HepG2 (cell line): ENCODE data around the gene RPS6KB2. TPM values are rescaled to one million over a fixed set of nuclear protein-coding genes. Genes with fewer than 3 reads are reported as not detected.

ENCODE experiments used
- AGO1 ChIP-seq: fragments of 200-400 bp; formaldehyde crosslinking; IDR thresholded peaks from 2 replicates; pipeline ENCODE4 v1.6.1; 2017; ENCODE audit warnings: mild to moderate bottlenecking, low read depth, low read length, moderate library complexity; ENCODE audit not compliant: poor library complexity, severe bottlenecking
- ATAD3A ChIP-seq: sonication (generic); formaldehyde crosslinking; IDR thresholded peaks from 2 replicates; pipeline ENCODE4 v1.4.0; 2020; ENCODE audit warnings: missing genetic modification reagents
- KAT8 ChIP-seq: IDR thresholded peaks from 2 replicates; pipeline ENCODE4 v1.6.1; 2016; ENCODE audit warnings: missing genetic modification reagents, missing compliant biosample characterization
- MIER2 ChIP-seq: IDR thresholded peaks from 2 replicates; pipeline ENCODE4 v1.6.1; 2016; ENCODE audit warnings: missing biosample characterization, missing genetic modification reagents
- SMAD9 ChIP-seq: sonication (generic); formaldehyde crosslinking; IDR thresholded peaks from 2 replicates; pipeline ENCODE4 v1.5.1; 2020; ENCODE audit warnings: mild to moderate bottlenecking, missing genetic modification reagents
- TRIM24 ChIP-seq: sonication (generic); formaldehyde crosslinking; IDR thresholded peaks from 2 replicates; pipeline ENCODE4 v1.8.0; 2022; ENCODE audit warnings: mild to moderate bottlenecking, missing genetic modification reagents
- ZNF382 ChIP-seq: sonication (generic); formaldehyde crosslinking; IDR thresholded peaks from 2 replicates; pipeline ENCODE4 v1.5.0; 2020; ENCODE audit warnings: missing genetic modification reagents, mild to moderate bottlenecking, borderline replicate concordance
- ZNF451 ChIP-seq: sonication (generic); formaldehyde crosslinking; IDR thresholded peaks from 2 replicates; pipeline ENCODE4 v1.5.0; 2020; ENCODE audit warnings: mild to moderate bottlenecking, missing genetic modification reagents
- ZNF558 ChIP-seq: sonication (generic); formaldehyde crosslinking; IDR thresholded peaks from 2 replicates; pipeline ENCODE4 v1.9.0; 2022; ENCODE audit warnings: mild to moderate bottlenecking, missing genetic modification reagents, borderline replicate concordance
- ZNF678 ChIP-seq: sonication (generic); formaldehyde crosslinking; IDR thresholded peaks from 2 replicates; pipeline ENCODE4 v1.4.0; 2020; ENCODE audit warnings: mild to moderate bottlenecking, missing genetic modification reagents
- ZNF850 ChIP-seq: sonication (generic); formaldehyde crosslinking; conservative IDR thresholded peaks from 2 replicates; pipeline ENCODE4 v1.9.0; 2021; ENCODE audit warnings: mild to moderate bottlenecking, missing genetic modification reagents
- ZSCAN20 ChIP-seq: sonication (generic); formaldehyde crosslinking; IDR thresholded peaks from 2 replicates; pipeline ENCODE4 v1.4.0; 2020; ENCODE audit warnings: missing genetic modification reagents, mild to moderate bottlenecking, borderline replicate concordance
- polyA plus RNA-seq, 8 experiments: library from polyadenylated mRNA; depleted of rRNA in 3 of 8; stranded (reverse) in 7 of 8; unstranded in 1 of 8; fragments of >200 nt; fragmentation: Illumina TruSeq in 4 of 8; extraction: Trizol in 4 of 8; gene quantifications; 2 replicates each; pipeline versions ENCODE4 v1.2.1 to v1.2.3, GENCODE V29; 2011 to 2016; ENCODE audit warnings: low read depth in 4 of 8, missing spikeins in 1 of 8, mixed read lengths in 1 of 8; ENCODE audit not compliant: insufficient read depth in 1 of 8
- total RNA-seq, 5 experiments: library from RNA; depleted of rRNA; stranded (reverse); fragments of >200 nt; fragmentation: Illumina TruSeq; extraction: Trizol; gene quantifications; 2 replicates each; pipeline ENCODE4 v1.2.3, GENCODE V29; 2016; ENCODE audit warnings: low read depth in 1 of 5
- TF ChIP-seq, protein P1 (sequence below): sonication (generic); formaldehyde crosslinking; IDR thresholded peaks from 2 replicates; pipeline ENCODE4 v1.4.0; 2020; ENCODE audit warnings: low read depth, mild to moderate bottlenecking, missing genetic modification reagents
- TF ChIP-seq, protein P2 (sequence below): sonication (generic); formaldehyde crosslinking; IDR thresholded peaks from 2 replicates; pipeline ENCODE4 v1.8.0; 2022; ENCODE audit warnings: mild to moderate bottlenecking, missing genetic modification reagents, moderate library complexity
- TF ChIP-seq, protein P3 (sequence below): sonication (generic); formaldehyde crosslinking; IDR thresholded peaks from 2 replicates; pipeline ENCODE4 v1.5.1; 2020; ENCODE audit warnings: mild to moderate bottlenecking, missing genetic modification reagents
- TF ChIP-seq, protein P4 (sequence below): IDR thresholded peaks from 2 replicates; pipeline ENCODE4 v1.4.0; 2020; ENCODE audit warnings: mild to moderate bottlenecking, missing genetic modification reagents
- TF ChIP-seq, protein P5 (sequence below): sonication (generic); formaldehyde crosslinking; IDR thresholded peaks from 2 replicates; pipeline ENCODE4 v1.4.0; 2020; ENCODE audit warnings: missing genetic modification reagents, borderline replicate concordance

The RPS6KB2 gene
- total and polyA plus RNA-seq, 2 of the 13 experiments (the other 11 are each of a cell fraction or from before 2014, with no cell fraction given), result 52.9 to 54.8 TPM

DNA sequence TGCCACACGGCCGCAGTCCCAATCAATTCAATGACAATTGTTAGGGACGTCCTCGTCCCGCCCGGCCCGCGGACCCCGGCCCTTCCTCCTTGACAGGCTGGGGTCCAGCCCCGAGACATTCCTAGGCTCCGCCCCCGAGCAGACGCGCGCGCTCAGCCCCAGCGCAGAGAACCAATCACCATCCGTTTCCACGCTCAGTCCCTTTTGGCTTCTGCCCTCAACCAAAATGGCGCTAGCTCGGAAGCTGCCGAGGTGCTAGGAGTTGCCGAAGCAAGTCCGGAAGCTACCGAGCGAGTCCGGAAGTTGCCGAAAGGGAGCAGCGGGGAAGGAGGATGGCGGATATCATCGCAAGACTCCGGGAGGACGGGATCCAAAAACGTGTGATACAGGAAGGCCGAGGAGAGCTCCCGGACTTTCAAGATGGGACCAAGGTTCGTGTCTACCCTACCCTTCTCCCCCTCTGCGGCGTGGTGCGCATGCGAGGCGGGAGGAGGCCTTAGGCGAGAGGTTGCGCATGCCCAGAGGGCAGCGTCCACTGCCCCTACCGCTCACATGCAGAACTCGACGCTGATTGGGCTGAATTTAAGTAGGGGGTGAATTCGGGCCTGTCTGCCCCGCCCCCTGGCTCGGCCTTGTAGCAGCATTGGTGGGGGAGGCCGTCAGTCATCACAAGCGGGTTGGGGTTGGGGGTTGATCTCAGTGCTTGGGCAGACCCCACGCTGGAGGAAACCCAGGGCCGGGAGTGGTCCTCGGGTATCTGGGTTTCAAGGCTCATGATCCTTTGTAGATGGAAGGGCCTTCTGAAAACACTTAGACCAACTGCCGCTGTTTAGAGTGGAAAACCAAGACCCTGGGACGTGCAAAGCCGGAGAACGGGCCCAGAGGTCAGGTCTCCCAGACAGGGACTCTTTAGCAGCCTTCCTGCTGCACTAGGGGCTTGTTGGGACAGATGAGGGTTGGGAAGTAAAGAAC lies 54.8 kb downstream of the RPS6KB2 start, which contains the start of gene AIP (continued):
- TF ChIP-seq, protein P1, sequence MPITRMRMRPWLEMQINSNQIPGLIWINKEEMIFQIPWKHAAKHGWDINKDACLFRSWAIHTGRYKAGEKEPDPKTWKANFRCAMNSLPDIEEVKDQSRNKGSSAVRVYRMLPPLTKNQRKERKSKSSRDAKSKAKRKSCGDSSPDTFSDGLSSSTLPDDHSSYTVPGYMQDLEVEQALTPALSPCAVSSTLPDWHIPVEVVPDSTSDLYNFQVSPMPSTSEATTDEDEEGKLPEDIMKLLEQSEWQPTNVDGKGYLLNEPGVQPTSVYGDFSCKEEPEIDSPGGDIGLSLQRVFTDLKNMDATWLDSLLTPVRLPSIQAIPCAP, result peak; percentile 94; the same call in 1 of the 2 replicates
- TF ChIP-seq, protein P2, sequence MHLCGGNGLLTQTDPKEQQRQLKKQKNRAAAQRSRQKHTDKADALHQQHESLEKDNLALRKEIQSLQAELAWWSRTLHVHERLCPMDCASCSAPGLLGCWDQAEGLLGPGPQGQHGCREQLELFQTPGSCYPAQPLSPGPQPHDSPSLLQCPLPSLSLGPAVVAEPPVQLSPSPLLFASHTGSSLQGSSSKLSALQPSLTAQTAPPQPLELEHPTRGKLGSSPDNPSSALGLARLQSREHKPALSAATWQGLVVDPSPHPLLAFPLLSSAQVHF, result peak; percentile 89
- TF ChIP-seq ATAD3A (CRISPR knock-in tag) (peak; percentile 73; the same call in 1 of the 2 replicates), ZNF850 (CRISPR knock-in tag) (peak; percentile 34; the same call in 1 of the 2 replicates), ZNF558 (CRISPR knock-in tag) (peak; percentile 95; the same call in 1 of the 2 replicates), AGO1 (no peak), KAT8 (peak; percentile 93), ZSCAN20 (CRISPR knock-in tag) (0 out of 2 replicates have a peak, but pooled peaks have one; percentile 49), ZNF451 (peak; percentile 95), ZNF382 (no peak), SMAD9 (CRISPR knock-in tag) (peak; percentile 98), MIER2 (CRISPR knock-in tag) (peak; percentile 63), ZNF678 (peak; percentile 97; the same call in 1 of the 2 replicates), TRIM24 (CRISPR knock-in tag) (no peak)
- TF ChIP-seq, protein P3, sequence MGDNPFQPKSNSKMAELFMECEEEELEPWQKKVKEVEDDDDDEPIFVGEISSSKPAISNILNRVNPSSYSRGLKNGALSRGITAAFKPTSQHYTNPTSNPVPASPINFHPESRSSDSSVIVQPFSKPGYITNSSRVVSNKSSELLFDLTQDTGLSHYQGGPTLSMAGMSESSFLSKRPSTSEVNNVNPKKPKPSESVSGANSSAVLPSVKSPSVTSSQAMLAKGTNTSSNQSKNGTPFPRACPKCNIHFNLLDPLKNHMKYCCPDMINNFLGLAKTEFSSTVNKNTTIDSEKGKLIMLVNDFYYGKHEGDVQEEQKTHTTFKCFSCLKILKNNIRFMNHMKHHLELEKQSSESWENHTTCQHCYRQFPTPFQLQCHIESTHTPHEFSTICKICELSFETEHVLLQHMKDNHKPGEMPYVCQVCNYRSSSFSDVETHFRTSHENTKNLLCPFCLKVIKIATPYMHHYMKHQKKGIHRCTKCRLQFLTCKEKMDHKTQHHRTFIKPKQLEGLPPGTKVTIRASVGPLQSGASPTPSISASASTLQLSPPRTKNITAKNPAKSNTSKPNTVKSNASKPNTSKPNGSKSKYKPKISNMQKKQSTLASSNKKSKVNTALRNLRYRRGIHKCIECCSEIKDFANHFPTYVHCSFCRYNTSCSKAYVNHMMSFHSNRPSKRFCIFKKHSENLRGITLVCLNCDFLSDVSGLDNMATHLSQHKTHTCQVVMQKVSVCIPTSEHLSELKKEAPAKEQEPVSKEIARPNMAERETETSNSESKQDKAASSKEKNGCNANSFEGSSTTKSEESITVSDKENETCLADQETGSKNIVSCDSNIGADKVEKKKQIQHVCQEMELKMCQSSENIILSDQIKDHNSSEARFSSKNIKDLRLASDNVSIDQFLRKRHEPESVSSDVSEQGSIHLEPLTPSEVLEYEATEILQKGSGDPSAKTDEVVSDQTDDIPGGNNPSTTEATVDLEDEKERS (CRISPR knock-in tag), result peak; percentile 97
- TF ChIP-seq, protein P4, sequence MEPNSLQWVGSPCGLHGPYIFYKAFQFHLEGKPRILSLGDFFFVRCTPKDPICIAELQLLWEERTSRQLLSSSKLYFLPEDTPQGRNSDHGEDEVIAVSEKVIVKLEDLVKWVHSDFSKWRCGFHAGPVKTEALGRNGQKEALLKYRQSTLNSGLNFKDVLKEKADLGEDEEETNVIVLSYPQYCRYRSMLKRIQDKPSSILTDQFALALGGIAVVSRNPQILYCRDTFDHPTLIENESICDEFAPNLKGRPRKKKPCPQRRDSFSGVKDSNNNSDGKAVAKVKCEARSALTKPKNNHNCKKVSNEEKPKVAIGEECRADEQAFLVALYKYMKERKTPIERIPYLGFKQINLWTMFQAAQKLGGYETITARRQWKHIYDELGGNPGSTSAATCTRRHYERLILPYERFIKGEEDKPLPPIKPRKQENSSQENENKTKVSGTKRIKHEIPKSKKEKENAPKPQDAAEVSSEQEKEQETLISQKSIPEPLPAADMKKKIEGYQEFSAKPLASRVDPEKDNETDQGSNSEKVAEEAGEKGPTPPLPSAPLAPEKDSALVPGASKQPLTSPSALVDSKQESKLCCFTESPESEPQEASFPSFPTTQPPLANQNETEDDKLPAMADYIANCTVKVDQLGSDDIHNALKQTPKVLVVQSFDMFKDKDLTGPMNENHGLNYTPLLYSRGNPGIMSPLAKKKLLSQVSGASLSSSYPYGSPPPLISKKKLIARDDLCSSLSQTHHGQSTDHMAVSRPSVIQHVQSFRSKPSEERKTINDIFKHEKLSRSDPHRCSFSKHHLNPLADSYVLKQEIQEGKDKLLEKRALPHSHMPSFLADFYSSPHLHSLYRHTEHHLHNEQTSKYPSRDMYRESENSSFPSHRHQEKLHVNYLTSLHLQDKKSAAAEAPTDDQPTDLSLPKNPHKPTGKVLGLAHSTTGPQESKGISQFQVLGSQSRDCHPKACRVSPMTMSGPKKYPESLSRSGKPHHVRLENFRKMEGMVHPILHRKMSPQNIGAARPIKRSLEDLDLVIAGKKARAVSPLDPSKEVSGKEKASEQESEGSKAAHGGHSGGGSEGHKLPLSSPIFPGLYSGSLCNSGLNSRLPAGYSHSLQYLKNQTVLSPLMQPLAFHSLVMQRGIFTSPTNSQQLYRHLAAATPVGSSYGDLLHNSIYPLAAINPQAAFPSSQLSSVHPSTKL (CRISPR knock-in tag), result peak; percentile 39; the same call in 1 of the 2 replicates
- TF ChIP-seq, protein P5, sequence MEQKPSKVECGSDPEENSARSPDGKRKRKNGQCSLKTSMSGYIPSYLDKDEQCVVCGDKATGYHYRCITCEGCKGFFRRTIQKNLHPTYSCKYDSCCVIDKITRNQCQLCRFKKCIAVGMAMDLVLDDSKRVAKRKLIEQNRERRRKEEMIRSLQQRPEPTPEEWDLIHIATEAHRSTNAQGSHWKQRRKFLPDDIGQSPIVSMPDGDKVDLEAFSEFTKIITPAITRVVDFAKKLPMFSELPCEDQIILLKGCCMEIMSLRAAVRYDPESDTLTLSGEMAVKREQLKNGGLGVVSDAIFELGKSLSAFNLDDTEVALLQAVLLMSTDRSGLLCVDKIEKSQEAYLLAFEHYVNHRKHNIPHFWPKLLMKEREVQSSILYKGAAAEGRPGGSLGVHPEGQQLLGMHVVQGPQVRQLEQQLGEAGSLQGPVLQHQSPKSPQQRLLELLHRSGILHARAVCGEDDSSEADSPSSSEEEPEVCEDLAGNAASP (CRISPR knock-in tag), result no peak
